ENCODE data around the gene ARSG. TPM values are rescaled to one million over a fixed set of nuclear protein-coding genes. Genes with fewer than 3 reads are reported as not detected.
A peak's percentile ranks its signal among the peaks of the same experiment; 100 is the strongest.
"Not testable (repeated sequence)": the region's sequence is repeated elsewhere in the genome, so short reads cannot be mapped to it uniquely, and the experiment has no call there.

The ARSG gene
- total RNA-seq, 1 experiment from 2014 or later: 63.2 TPM

- no peaks in the 10 kb centered on the region for H3K9me2 ChIP-seq (replicated peaks; ENCODE audit: insufficient read depth, low read length)
- no peaks in the 10 kb centered on the region for H3K36me3 ChIP-seq (ENCODE audit: insufficient read depth, low read length)
- peaks cover 12% of the 10 kb centered on the region for H3K4me1 ChIP-seq (ENCODE audit: low read length)
- H3K79me2 ChIP-seq (ENCODE audit: low read length): no peaks in the 10 kb centered on the region
- no peak overlapping the region for H3K4me3 ChIP-seq (ENCODE audit: low read length)
- no peaks in the 10 kb centered on the region for H4K20me1 ChIP-seq (ENCODE audit: insufficient read depth, low read depth, low read length)
- H2AFZ ChIP-seq (ENCODE audit: low read length): no peak overlapping the region
- DNase-seq: no peak
- no peaks in the 10 kb centered on the region for H3K27me3 ChIP-seq (ENCODE audit: low read length)
- H3K27ac ChIP-seq (ENCODE audit: low read length): no peak overlapping the region
- no peak overlapping the region for H3K4me2 ChIP-seq (ENCODE audit: low read depth, low read length, poor library complexity, severe bottlenecking)
- H3K9ac ChIP-seq (ENCODE audit: low read length): no peak overlapping the region
- no peaks in the 10 kb centered on the region for H3K9me3 ChIP-seq (ENCODE audit: low read length)
These were observed 105.8 kb downstream of the ARSG start for GRCh38 chr17:68397108-68397536.

- Histone ChIP-seq H4K20me1 (ENCODE audit: insufficient read depth, low read depth, low read length) (no peaks in the 10 kb centered on the region), H3K36me3 (ENCODE audit: insufficient read depth, low read length) (no peaks in the 10 kb centered on the region), H3K27me3 (ENCODE audit: low read length) (no peaks in the 10 kb centered on the region), H3K4me2 (ENCODE audit: low read depth, low read length, poor library complexity, severe bottlenecking) (peak overlapping the region; percentile 36), H3K9ac (ENCODE audit: low read length) (peak overlapping the region; percentile 63), H3K79me2 (ENCODE audit: low read length) (no peaks in the 10 kb centered on the region), H3K4me3 (ENCODE audit: low read length) (no peak overlapping the region), H3K4me1 (ENCODE audit: low read length) (peaks cover 12% of the 10 kb centered on the region), H3K9me2 (replicated peaks; ENCODE audit: insufficient read depth, low read length) (no peaks in the 10 kb centered on the region), H2AFZ (ENCODE audit: low read length) (no peak overlapping the region), H3K9me3 (ENCODE audit: low read length) (no peaks in the 10 kb centered on the region), H3K27ac (ENCODE audit: low read length) (peak overlapping the region; percentile 56; the same call in 1 of the 2 replicates)
- peak; percentile 85 for DNase-seq
These were observed 107.7 kb downstream of the ARSG start for GRCh38 chr17:68398691-68399637.

- no peaks in the 10 kb centered on the region for H3K79me2 ChIP-seq (ENCODE audit: low read length)
- no peaks in the 10 kb centered on the region for H3K27me3 ChIP-seq (ENCODE audit: low read length)
- no peak for DNase-seq
- no peaks in the 10 kb centered on the region for H4K20me1 ChIP-seq (ENCODE audit: insufficient read depth, low read depth, low read length)
- H2AFZ ChIP-seq (ENCODE audit: low read length): no peak overlapping the region
- no peak overlapping the region for H3K9ac ChIP-seq (ENCODE audit: low read length)
- H3K27ac ChIP-seq (ENCODE audit: low read length): no peak overlapping the region
- no peak overlapping the region for H3K4me2 ChIP-seq (ENCODE audit: low read depth, low read length, poor library complexity, severe bottlenecking)
- H3K9me2 ChIP-seq (replicated peaks; ENCODE audit: insufficient read depth, low read length): no peaks in the 10 kb centered on the region
- H3K4me3 ChIP-seq (ENCODE audit: low read length): no peak overlapping the region
- no peaks in the 10 kb centered on the region for H3K9me3 ChIP-seq (ENCODE audit: low read length)
- H3K4me1 ChIP-seq (ENCODE audit: low read length): peaks cover 12% of the 10 kb centered on the region
- no peaks in the 10 kb centered on the region for H3K36me3 ChIP-seq (ENCODE audit: insufficient read depth, low read length)
These were observed 108.5 kb downstream of the ARSG start for GRCh38 chr17:68399638-68400403.

- Histone ChIP-seq H3K4me2 (ENCODE audit: low read depth, low read length, poor library complexity, severe bottlenecking) (no peak overlapping the region), H3K9ac (ENCODE audit: low read length) (no peak overlapping the region)
These were observed 109.1 kb downstream of the ARSG start for GRCh38 chr17:68400404-68400735.

GRCh38 chr17:68401288-68401687, 110.0 kb downstream of the ARSG start:
- H3K36me3 ChIP-seq (ENCODE audit: insufficient read depth, low read length): no peaks in the 10 kb centered on the region
- peaks cover 12% of the 10 kb centered on the region for H3K4me1 ChIP-seq (ENCODE audit: low read length)
- no peaks in the 10 kb centered on the region for H3K27me3 ChIP-seq (ENCODE audit: low read length)
- H3K9me2 ChIP-seq (replicated peaks; ENCODE audit: insufficient read depth, low read length): no peaks in the 10 kb centered on the region
- H3K79me2 ChIP-seq (ENCODE audit: low read length): no peaks in the 10 kb centered on the region
- H4K20me1 ChIP-seq (ENCODE audit: insufficient read depth, low read depth, low read length): no peaks in the 10 kb centered on the region
- no peak overlapping the region for H3K9ac ChIP-seq (ENCODE audit: low read length)
- no peak for DNase-seq
- no peaks in the 10 kb centered on the region for H3K9me3 ChIP-seq (ENCODE audit: low read length)
- no peak overlapping the region for H3K4me3 ChIP-seq (ENCODE audit: low read length)
- no peak overlapping the region for H2AFZ ChIP-seq (ENCODE audit: low read length)
- no peak overlapping the region for H3K27ac ChIP-seq (ENCODE audit: low read length)
- H3K4me2 ChIP-seq (ENCODE audit: low read depth, low read length, poor library complexity, severe bottlenecking): no peak overlapping the region

More at GRCh38 chr17:68400404-68400735, 109.1 kb downstream of the ARSG start:
- H3K27me3 ChIP-seq (ENCODE audit: low read length): no peaks in the 10 kb centered on the region
- no peak overlapping the region for H3K27ac ChIP-seq (ENCODE audit: low read length)
- H3K4me1 ChIP-seq (ENCODE audit: low read length): peaks cover 12% of the 10 kb centered on the region
- no peaks in the 10 kb centered on the region for H3K36me3 ChIP-seq (ENCODE audit: insufficient read depth, low read length)
- no peaks in the 10 kb centered on the region for H3K79me2 ChIP-seq (ENCODE audit: low read length)
- no peaks in the 10 kb centered on the region for H3K9me2 ChIP-seq (replicated peaks; ENCODE audit: insufficient read depth, low read length)
- H2AFZ ChIP-seq (ENCODE audit: low read length): no peak overlapping the region
- no peaks in the 10 kb centered on the region for H3K9me3 ChIP-seq (ENCODE audit: low read length)
- H4K20me1 ChIP-seq (ENCODE audit: insufficient read depth, low read depth, low read length): no peaks in the 10 kb centered on the region
- no peak for DNase-seq
- H3K4me3 ChIP-seq (ENCODE audit: low read length): no peak overlapping the region

GRCh38 chr17:68403122-68403521, 111.8 kb downstream of the ARSG start:
- H3K9me3 ChIP-seq (ENCODE audit: low read length): no peaks in the 10 kb centered on the region
- no peaks in the 10 kb centered on the region for H3K9me2 ChIP-seq (replicated peaks; ENCODE audit: insufficient read depth, low read length)
- H4K20me1 ChIP-seq (ENCODE audit: insufficient read depth, low read depth, low read length): no peaks in the 10 kb centered on the region
- H3K27me3 ChIP-seq (ENCODE audit: low read length): no peaks in the 10 kb centered on the region
- H3K4me3 ChIP-seq (ENCODE audit: low read length): no peak overlapping the region
- H2AFZ ChIP-seq (ENCODE audit: low read length): no peak overlapping the region
- H3K27ac ChIP-seq (ENCODE audit: low read length): no peak overlapping the region
- H3K79me2 ChIP-seq (ENCODE audit: low read length): no peaks in the 10 kb centered on the region
- H3K4me2 ChIP-seq (ENCODE audit: low read depth, low read length, poor library complexity, severe bottlenecking): no peak overlapping the region
- no peak for DNase-seq
- H3K4me1 ChIP-seq (ENCODE audit: low read length): peaks cover 11% of the 10 kb centered on the region
- no peaks in the 10 kb centered on the region for H3K36me3 ChIP-seq (ENCODE audit: insufficient read depth, low read length)
- no peak overlapping the region for H3K9ac ChIP-seq (ENCODE audit: low read length)

- not testable (repeated sequence) for H3K79me2 ChIP-seq (ENCODE audit: low read length); H3K4me2 ChIP-seq (ENCODE audit: low read depth, low read length, poor library complexity, severe bottlenecking); H3K9ac ChIP-seq (ENCODE audit: low read length); DNase-seq; H3K27ac ChIP-seq (ENCODE audit: low read length); H3K36me3 ChIP-seq (ENCODE audit: insufficient read depth, low read length); H2AFZ ChIP-seq (ENCODE audit: low read length); H3K4me3 ChIP-seq (ENCODE audit: low read length); H3K9me3 ChIP-seq (ENCODE audit: low read length); H3K4me1 ChIP-seq (ENCODE audit: low read length); H3K9me2 ChIP-seq (replicated peaks; ENCODE audit: insufficient read depth, low read length); H4K20me1 ChIP-seq (ENCODE audit: insufficient read depth, low read depth, low read length); H3K27me3 ChIP-seq (ENCODE audit: low read length)
These were observed 112.5 kb downstream of the ARSG start for GRCh38 chr17:68403837-68404236.

- not testable (repeated sequence) for H3K9me3 ChIP-seq (ENCODE audit: low read length); H3K9me2 ChIP-seq (replicated peaks; ENCODE audit: insufficient read depth, low read length); H3K27me3 ChIP-seq (ENCODE audit: low read length); H2AFZ ChIP-seq (ENCODE audit: low read length); DNase-seq; H3K36me3 ChIP-seq (ENCODE audit: insufficient read depth, low read length); H3K4me2 ChIP-seq (ENCODE audit: low read depth, low read length, poor library complexity, severe bottlenecking); H3K27ac ChIP-seq (ENCODE audit: low read length); H3K9ac ChIP-seq (ENCODE audit: low read length); H3K4me1 ChIP-seq (ENCODE audit: low read length); H4K20me1 ChIP-seq (ENCODE audit: insufficient read depth, low read depth, low read length); H3K4me3 ChIP-seq (ENCODE audit: low read length); H3K79me2 ChIP-seq (ENCODE audit: low read length)
These were observed 116.4 kb downstream of the ARSG start for GRCh38 chr17:68407656-68408055.
